GM12873 (cell line): Measurements from ENCODE around the gene PDZRN4.

Experiments
- CTCF ChIP-seq: IDR thresholded peaks from 2 replicates; pipeline ENCODE4 v1.5.1; 2012; ENCODE audit warnings: low read depth, mild to moderate bottlenecking, moderate library complexity, low read length, control low read depth; ENCODE audit not compliant: insufficient read depth; ENCODE audit errors: missing control alignments

PDZRN4 gene

GRCh38 chr12:41269056-41269455 is 80.9 kb downstream of the PDZRN4 start:
- no peak for TF ChIP-seq CTCF

GRCh38 chr12:41271489-41271888 is 83.4 kb downstream of the PDZRN4 start:
- TF ChIP-seq CTCF, result no peak

- no peak for TF ChIP-seq CTCF
Measured at GRCh38 chr12:41274643-41275042, 86.5 kb downstream of the PDZRN4 start.

DNA sequence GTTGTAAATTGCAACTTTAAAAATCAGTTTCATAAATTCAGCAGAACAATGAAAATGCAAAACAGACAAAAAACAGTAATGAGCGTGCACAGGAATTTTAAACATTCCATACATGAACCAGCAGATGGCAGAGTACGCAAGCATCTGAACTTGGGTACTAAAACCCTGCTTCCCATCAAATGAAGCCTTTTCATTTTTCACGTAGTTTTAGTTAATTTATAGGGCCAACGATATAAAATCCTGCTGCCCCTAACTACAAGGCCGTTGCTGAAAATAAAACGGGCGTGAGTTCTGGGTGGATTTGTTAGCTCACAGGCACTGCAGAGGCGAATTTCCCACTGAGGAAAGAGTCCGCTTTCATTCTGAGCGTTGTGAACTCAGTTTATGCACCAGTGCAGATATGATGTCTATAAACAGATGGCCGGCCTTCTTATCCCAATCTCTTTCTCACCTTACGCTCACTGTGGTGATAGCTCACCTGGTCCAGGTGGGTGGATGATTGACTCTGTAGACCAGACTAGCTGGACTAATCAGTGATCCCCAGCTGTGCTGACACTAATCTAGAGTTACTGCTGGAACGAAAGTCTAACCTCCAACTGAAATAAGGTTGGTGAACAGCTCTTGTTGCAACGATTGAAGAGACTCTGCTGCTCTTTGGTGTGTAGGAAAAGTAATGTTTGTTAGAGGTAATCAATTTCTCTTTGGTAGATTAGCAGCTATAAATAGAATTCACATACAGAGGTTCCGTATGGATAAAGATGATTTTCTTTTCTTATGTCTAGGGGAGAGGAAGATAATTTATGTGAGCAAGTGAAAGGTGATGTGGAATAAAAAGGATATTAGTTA is 89.2 kb downstream of the PDZRN4 start:
- TF ChIP-seq CTCF, result peak; percentile 59

GRCh38 chr12:41277946-41278267 is 89.8 kb downstream of the PDZRN4 start:
- no peak for TF ChIP-seq CTCF

GRCh38 chr12:41286426-41286825 is 98.3 kb downstream of the PDZRN4 start:
- TF ChIP-seq CTCF, result no peak

DNA sequence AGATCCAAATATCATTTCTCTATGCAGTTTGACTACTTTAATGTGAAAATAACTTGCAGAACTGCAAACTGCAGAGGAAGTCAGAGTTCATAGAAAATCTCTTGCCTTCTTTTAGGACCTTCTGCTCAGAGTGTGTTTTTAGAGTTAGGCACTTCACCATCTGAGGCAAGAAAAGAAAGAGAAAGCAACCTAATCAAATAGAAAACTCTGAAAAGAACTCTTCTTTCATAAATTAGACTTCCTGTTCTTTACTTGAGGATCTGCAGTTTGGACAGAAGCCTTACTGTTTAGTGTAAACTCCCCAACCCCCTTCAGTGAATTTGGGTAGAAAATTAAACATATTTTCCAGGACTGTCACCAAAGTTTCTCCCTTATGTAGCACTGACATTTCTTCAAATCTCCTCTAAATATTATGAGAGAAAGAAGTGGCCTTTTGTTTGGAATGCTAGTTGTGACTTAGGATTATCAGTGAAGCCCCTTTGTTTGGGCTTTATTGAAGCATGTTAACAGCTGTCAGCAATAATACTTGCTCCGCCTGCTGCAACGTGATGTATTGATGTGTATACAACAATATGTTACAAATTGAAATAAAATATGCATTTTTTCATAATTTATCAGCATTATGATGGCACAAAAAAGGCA is 99.5 kb downstream of the PDZRN4 start:
- TF ChIP-seq CTCF, result no peak
